Measurements from ENCODE around the gene TM9SF2.
A peak's percentile ranks its signal among the peaks of the same experiment; 100 is the strongest.

The TM9SF2 gene

GRCh38 chr13:99495466-99496183 is 5.6 kb upstream of the TM9SF2 start:
- no peak for DNase-seq (ENCODE audit: low read depth in 2 of 2)

GRCh38 chr13:99496184-99497142 is 4.8 kb upstream of the TM9SF2 start:
- peak in 1 of 2 donors; percentile 29 for DNase-seq (ENCODE audit: low read depth in 2 of 2)

- peak; percentile 89 to 90 for DNase-seq (ENCODE audit: low read depth in 2 of 2)
Observed at GRCh38 chr13:99498171-99499161, 2.8 kb upstream of the TM9SF2 start.

GRCh38 chr13:99500839-99501183 is 461 bp upstream of the TM9SF2 start:
- DNase-seq (ENCODE audit: low read depth in 2 of 2) = no peak

- no peak for DNase-seq (ENCODE audit: low read depth in 2 of 2)
Observed at GRCh38 chr13:99501848-99502301, 603 bp downstream of the TM9SF2 start.

GRCh38 chr13:99505814-99506269 is 4.6 kb downstream of the TM9SF2 start:
- no peak for DNase-seq (ENCODE audit: low read depth in 2 of 2)

- DNase-seq (ENCODE audit: low read depth in 2 of 2) = no peak
Observed at GRCh38 chr13:99506634-99507033, 5.4 kb downstream of the TM9SF2 start.

GRCh38 chr13:99507054-99507453 is 5.8 kb downstream of the TM9SF2 start:
- no peak for DNase-seq (ENCODE audit: low read depth in 2 of 2)

GRCh38 chr13:99507551-99507950 is 6.3 kb downstream of the TM9SF2 start:
- DNase-seq (ENCODE audit: low read depth in 2 of 2) = no peak

GRCh38 chr13:99507986-99508385 is 6.7 kb downstream of the TM9SF2 start:
- no peak for DNase-seq (ENCODE audit: low read depth in 2 of 2)

GRCh38 chr13:99509479-99509878 is 8.2 kb downstream of the TM9SF2 start:
- DNase-seq (ENCODE audit: low read depth in 2 of 2) = no peak

- DNase-seq (ENCODE audit: low read depth in 2 of 2) = no peak
Observed at GRCh38 chr13:99514801-99515200, 13.5 kb downstream of the TM9SF2 start.

GRCh38 chr13:99516153-99516929 is 15.1 kb downstream of the TM9SF2 start:
- DNase-seq (ENCODE audit: low read depth in 2 of 2) = no peak

- no peak for DNase-seq (ENCODE audit: low read depth in 2 of 2)
Observed at GRCh38 chr13:99517577-99517976, 16.3 kb downstream of the TM9SF2 start.

GRCh38 chr13:99517984-99518383 is 16.7 kb downstream of the TM9SF2 start:
- no peak for DNase-seq (ENCODE audit: low read depth in 2 of 2)

GRCh38 chr13:99522298-99522697 is 21.0 kb downstream of the TM9SF2 start:
- DNase-seq (ENCODE audit: low read depth in 2 of 2) = no peak

- no peak for DNase-seq (ENCODE audit: low read depth in 2 of 2)
Observed at GRCh38 chr13:99523838-99524237, 22.6 kb downstream of the TM9SF2 start.

- DNase-seq (ENCODE audit: low read depth in 2 of 2) = no peak
Observed at GRCh38 chr13:99525967-99526366, 24.7 kb downstream of the TM9SF2 start.

GRCh38 chr13:99526549-99526948 is 25.3 kb downstream of the TM9SF2 start:
- DNase-seq (ENCODE audit: low read depth in 2 of 2) = no peak

GRCh38 chr13:99527301-99527700 is 26.0 kb downstream of the TM9SF2 start:
- no peak for DNase-seq (ENCODE audit: low read depth in 2 of 2)

- no peak for DNase-seq (ENCODE audit: low read depth in 2 of 2)
Observed at GRCh38 chr13:99528547-99528946, 27.3 kb downstream of the TM9SF2 start.
